B cell (primary cell): ENCODE data around the gene JUP. TPM values are rescaled to one million over a fixed set of nuclear protein-coding genes. Genes with fewer than 3 reads are reported as not detected.

Experiments used
- ATAC-seq: fragments of 200-7000 bp; cut with Tn5 transposase; one replicate; pipeline ENCODE4 v1.10.0; 2021; ENCODE audit warnings: low read depth, mild to moderate bottlenecking, moderate number of reproducible peaks, moderate library complexity
- CTCF ChIA-PET: fragments of 350-600 bp; sonication (Branson Sonifier 250); formaldehyde crosslinking; loops from one replicate; lab custom pipeline; 2021; ENCODE audit warnings: antibody characterized with exemption, inconsistent platforms; lab: Charles Lee
- POLR2A ChIA-PET: fragments of 350-600 bp; sonication (Branson Sonifier 250); formaldehyde crosslinking; loops from one replicate; lab custom pipeline; 2021; ENCODE audit warnings: antibody characterized with exemption; lab: Charles Lee
- DNase-seq: peaks from one replicate; pipeline ENCODE4 v3.0.0; 2013
- H2AFZ ChIP-seq: 2 replicates; pipeline ENCODE4 v1.6.1; 2012; ENCODE audit warnings: mild to moderate bottlenecking, low read depth, low read length; ENCODE audit not compliant: insufficient read depth, poor library complexity, severe bottlenecking
- H3K27ac ChIP-seq, 2 donors: 1 replicate in 1 of 2; 2 replicates in 1 of 2; pipeline ENCODE4 v1.5.1; 2012 to 2013; ENCODE audit warnings: low read length in 2 of 2, mild to moderate bottlenecking in 2 of 2, moderate library complexity in 1 of 2
- H3K27me3 ChIP-seq, 4 experiments: fragments of 200-600 bp in 1 of 4; sonication (generic) in 1 of 4; replicated peaks in 1 of 4; 1 replicate in 2 of 4; 2 replicates in 2 of 4; pipeline versions ENCODE4 v1.6.1 to v1.7.0; 2013 to 2016; ENCODE audit warnings: low read length in 3 of 4, mild to moderate bottlenecking in 2 of 4, mixed read lengths in 1 of 4, moderate library complexity in 1 of 4; ENCODE audit not compliant: insufficient read depth in 4 of 4, control insufficient read depth in 3 of 4; ENCODE audit errors: control extremely low read depth in 1 of 4
- H3K36me3 ChIP-seq, 2 experiments: replicated peaks in 1 of 2; 1 replicate in 1 of 2; 2 replicates in 1 of 2; pipeline versions ENCODE4 v1.6.1 to v1.7.1; 2013; ENCODE audit warnings: low read length in 1 of 2; ENCODE audit not compliant: insufficient read depth in 2 of 2, control insufficient read depth in 1 of 2; ENCODE audit errors: control extremely low read depth in 1 of 2, extremely low read depth in 1 of 2
- H3K4me1 ChIP-seq, 2 donors: fragments of 200-600 bp in 1 of 2; sonication (generic) in 1 of 2; 1 replicate in 1 of 2; 2 replicates in 1 of 2; pipeline versions ENCODE4 v1.5.1 to v1.6.1; 2013 to 2017; ENCODE audit warnings: low read length in 2 of 2; ENCODE audit not compliant: control insufficient read depth in 2 of 2, insufficient read depth in 2 of 2
- H3K4me2 ChIP-seq: replicated peaks from 2 replicates; pipeline ENCODE3; 2012; ENCODE audit warnings: mild to moderate bottlenecking, low read depth, low read length; ENCODE audit not compliant: poor library complexity, severe bottlenecking
- H3K4me3 ChIP-seq, 5 experiments: fragments of 200-600 bp in 1 of 5; sonication (generic) in 1 of 5; 1 replicate in 3 of 5; 2 replicates in 2 of 5; pipeline versions ENCODE4 v1.5.1 to v1.7.0; 2011 to 2016; ENCODE audit warnings: low read length in 4 of 5, mild to moderate bottlenecking in 4 of 5, low read depth in 2 of 5, control low read depth in 1 of 5, moderate library complexity in 1 of 5; ENCODE audit not compliant: insufficient read depth in 1 of 5; ENCODE audit errors: control extremely low read depth in 1 of 5, extremely low read depth in 1 of 5
- H3K79me2 ChIP-seq: fragments of 200-600 bp; sonication (generic); one replicate; pipeline ENCODE4 v1.6.0; 2016; ENCODE audit warnings: low read length; ENCODE audit not compliant: control insufficient read depth, insufficient read depth
- H3K9ac ChIP-seq: fragments of 200-600 bp; sonication (generic); 2 replicates; pipeline ENCODE4 v1.6.1; 2017; ENCODE audit warnings: mild to moderate bottlenecking, low read length, moderate library complexity
- H3K9me3 ChIP-seq, 3 donors: one replicate each; pipeline versions ENCODE4 v1.6.1 to v1.7.1; 2013; ENCODE audit warnings: low read length in 2 of 3; ENCODE audit not compliant: control insufficient read depth in 2 of 3, insufficient read depth in 1 of 3; ENCODE audit errors: control extremely low read depth in 1 of 3
- H4K20me1 ChIP-seq: 2 replicates; pipeline ENCODE4 v1.6.0; 2012; ENCODE audit warnings: mild to moderate bottlenecking, low read length; ENCODE audit not compliant: insufficient read depth, control insufficient read depth, poor library complexity, severe bottlenecking
- H3K27ac Mint-ChIP-seq: one replicate; pipeline ENCODE4 v1.8.0; 2021; ENCODE audit warnings: mixed read lengths
- H3K27me3 Mint-ChIP-seq: one replicate; pipeline ENCODE4 v1.8.0; 2021; ENCODE audit warnings: mixed read lengths
- H3K4me1 Mint-ChIP-seq: one replicate; pipeline ENCODE4 v1.8.0; 2021; ENCODE audit warnings: mixed read lengths
- H3K4me3 Mint-ChIP-seq: one replicate; pipeline ENCODE4 v1.8.0; 2021; ENCODE audit warnings: mixed read lengths
- H3K9me3 Mint-ChIP-seq: one replicate; pipeline ENCODE4 v1.8.0; 2022; ENCODE audit warnings: mixed read lengths; ENCODE audit not compliant: insufficient read depth
- CTCF ChIP-seq: fragments of 200-600 bp; IDR thresholded peaks from one replicate; pipeline ENCODE4 v1.8.0; 2022; ENCODE audit warnings: antibody characterized with exemption, mild to moderate bottlenecking
- EZH2 ChIP-seq: IDR thresholded peaks from 2 replicates; pipeline ENCODE4 v1.6.1; 2012; ENCODE audit warnings: borderline replicate concordance, low read depth, mild to moderate bottlenecking, moderate library complexity, low read length; ENCODE audit not compliant: insufficient read depth, poor library complexity, severe bottlenecking
- WGBS: methylation state at CpG from one replicate; pipeline ENCODE4 v1.1.5; 2013; ENCODE audit warnings: missing lambda C conversion rate; ENCODE audit not compliant: insufficient coverage; 5-methylcytosine and 5-hydroxymethylcytosine counted together
- intact Hi-C: fragments of 100-400 bp; cut with micrococcal nuclease; formaldehyde crosslinking; loops from one replicate; pipeline ENCODE4 v1.10.0; 2022
- polyA plus RNA-seq: library from polyadenylated mRNA; depleted of rRNA; stranded (reverse); fragments of >200 nt; gene quantifications from 2 replicates; pipeline ENCODE4 v1.2.3, GENCODE V29; 2012
- total RNA-seq, 2 donors: library from RNA; stranded (reverse); fragments of 120-200 nt in 1 of 2; gene quantifications; 1 replicate in 1 of 2; 2 replicates in 1 of 2; pipeline versions ENCODE4 v1.2.3 to v1.2.4, GENCODE V29; 2013 to 2022

Gene JUP
- total and polyA plus RNA-seq, 2 donors (not counting 1 experiment from before 2014, with no cell fraction given), result 62.9 to 63.3 TPM

DNA sequence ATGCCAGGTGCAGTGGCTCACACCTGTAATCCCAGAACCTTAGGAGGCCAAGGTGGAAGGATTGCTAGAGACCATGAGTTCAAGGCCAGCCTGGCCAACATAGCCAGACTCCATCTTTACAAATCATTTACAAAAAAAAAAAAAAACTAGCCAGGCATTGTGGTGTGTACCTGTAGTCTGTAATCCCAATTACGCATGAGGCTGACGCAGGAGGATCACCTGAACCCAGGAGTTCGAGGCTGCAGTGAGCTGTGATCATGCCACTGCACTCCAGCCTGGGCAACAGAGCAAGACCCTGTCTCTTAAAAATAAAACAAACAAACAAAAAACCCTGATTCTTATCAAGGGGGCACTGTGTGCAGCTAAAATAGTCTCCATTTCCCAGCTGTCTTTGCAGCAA is 35.2 kb downstream of the JUP start:
- ATAC-seq (no peak), DNase-seq (no peak)
- ChIA-PET POLR2A (interaction anchor here (0.7 kb wide), 1 partner anchor 14 kb away, joined by 3 read pairs; no protein-coding TSS in a partner anchor), CTCF (interaction anchor here (1.1 to 1.9 kb wide), 2 partner anchors 14 to 50 kb away, joined by 4 to 8 read pairs; no protein-coding TSS in a partner anchor)
- Mint-ChIP-seq H3K9me3 (no peaks in the 10 kb centered on the region), H3K4me1 (no peaks in the 10 kb centered on the region), H3K4me3 (no peak overlapping the region), H3K27ac (no peak overlapping the region), H3K27me3 (peaks cover 5% of the 10 kb centered on the region)
- H3K4me2 ChIP-seq, result no peak overlapping the region
- no peaks in the 10 kb centered on the region for H4K20me1 ChIP-seq
- intact Hi-C loops, result no loop called here
- peaks cover 0 to 20% of the 10 kb centered on the region in 2 experiments for H3K36me3 ChIP-seq
- no peak overlapping the region for H3K27ac ChIP-seq
- TF ChIP-seq EZH2 (no peak), CTCF (no peak)
- no peaks in the 10 kb centered on the region for H3K4me1 ChIP-seq
- no peaks in the 10 kb centered on the region for H3K79me2 ChIP-seq
- no peak overlapping the region for H3K9ac ChIP-seq
- H3K4me3 ChIP-seq, result no peak overlapping the region
- H3K9me3 ChIP-seq, result no peaks in the 10 kb centered on the region
- 84% methylated on average over 3 of the region's 3 CpGs for WGBS
- no peaks in the 10 kb centered on the region for H3K27me3 ChIP-seq
- no peak overlapping the region for H2AFZ ChIP-seq

- H3K4me3 ChIP-seq, result no peak overlapping the region
- H3K27me3 Mint-ChIP-seq, result peaks cover 5% of the 10 kb centered on the region
- intact Hi-C loops, result no loop called here
- H3K79me2 ChIP-seq, result no peaks in the 10 kb centered on the region
- no peaks in the 10 kb centered on the region for H3K9me3 Mint-ChIP-seq
- TF ChIP-seq CTCF, result no peak
- TF ChIP-seq EZH2, result no peak
- no peak overlapping the region for H3K4me2 ChIP-seq
- WGBS, result 46% methylated on average over 4 of the region's 4 CpGs
- H3K9ac ChIP-seq, result no peak overlapping the region
- H3K27ac Mint-ChIP-seq, result no peak overlapping the region
- peaks cover 0 to 16% of the 10 kb centered on the region in 2 experiments for H3K36me3 ChIP-seq
- H3K27ac ChIP-seq, result no peak overlapping the region
- ChIA-PET CTCF (interaction anchor here (1.1 kb wide), 1 partner anchor 51 kb away, joined by 4 read pairs; no protein-coding TSS in a partner anchor), POLR2A (interaction anchor here (0.7 kb wide), 1 partner anchor 14 kb away, joined by 3 read pairs; no protein-coding TSS in a partner anchor)
- H3K4me1 ChIP-seq, result no peaks in the 10 kb centered on the region
- no peaks in the 10 kb centered on the region for H3K9me3 ChIP-seq
- no peaks in the 10 kb centered on the region for H4K20me1 ChIP-seq
- no peaks in the 10 kb centered on the region for H3K4me1 Mint-ChIP-seq
- H2AFZ ChIP-seq, result no peak overlapping the region
- H3K27me3 ChIP-seq, result no peaks in the 10 kb centered on the region
- ATAC-seq, result no peak
- no peak overlapping the region for H3K4me3 Mint-ChIP-seq
- DNase-seq, result no peak
Observed at GRCh38 chr17:41750862-41751261, 35.6 kb downstream of the JUP start.
